Measurements from ENCODE around the gene DSCAM.

Gene DSCAM

DNA sequence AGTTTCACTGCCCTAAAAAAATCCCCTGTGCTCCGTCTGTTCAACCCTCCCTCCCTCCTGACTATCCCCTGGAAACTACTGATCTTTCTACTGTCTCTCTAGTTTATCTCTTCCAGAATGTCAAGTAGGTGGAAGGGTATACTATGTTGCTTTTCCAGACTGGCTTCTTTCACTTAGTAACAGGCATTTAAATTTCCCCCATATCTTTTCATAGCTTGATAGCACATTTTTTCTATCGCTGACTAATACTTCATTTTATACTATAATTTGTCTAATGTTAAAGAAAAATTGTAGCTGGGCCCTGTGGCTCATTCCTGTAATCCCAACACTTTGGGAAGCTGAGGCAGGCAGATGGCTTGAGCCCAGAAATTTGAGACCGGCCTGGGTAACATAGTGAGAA, 142.8 kb downstream of the DSCAM start:
- DNase-seq: no peak

DNA sequence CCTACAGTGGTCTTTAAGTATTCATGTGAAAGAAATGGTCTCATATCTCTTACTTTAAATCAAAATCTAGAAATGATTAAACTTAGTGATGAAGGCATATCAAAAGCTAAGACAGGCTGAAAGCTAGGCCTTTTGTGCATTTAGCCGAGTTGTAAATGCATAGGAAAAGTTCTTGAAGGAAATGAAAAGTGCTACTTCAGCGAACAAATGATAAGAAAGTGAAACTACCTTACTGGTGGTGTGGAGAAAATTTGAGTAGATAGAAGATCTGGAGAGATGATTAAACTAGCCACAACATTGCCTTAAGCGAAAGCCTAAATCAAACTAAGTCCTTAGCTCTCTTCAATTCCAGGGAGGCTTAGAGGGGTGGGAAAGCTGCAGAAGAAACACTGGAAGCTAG, 147.6 kb downstream of the DSCAM start:
- no peak for DNase-seq

- no peak for DNase-seq
Measured at GRCh38 chr21:40696246-40696645, 150.7 kb downstream of the DSCAM start.

DNA sequence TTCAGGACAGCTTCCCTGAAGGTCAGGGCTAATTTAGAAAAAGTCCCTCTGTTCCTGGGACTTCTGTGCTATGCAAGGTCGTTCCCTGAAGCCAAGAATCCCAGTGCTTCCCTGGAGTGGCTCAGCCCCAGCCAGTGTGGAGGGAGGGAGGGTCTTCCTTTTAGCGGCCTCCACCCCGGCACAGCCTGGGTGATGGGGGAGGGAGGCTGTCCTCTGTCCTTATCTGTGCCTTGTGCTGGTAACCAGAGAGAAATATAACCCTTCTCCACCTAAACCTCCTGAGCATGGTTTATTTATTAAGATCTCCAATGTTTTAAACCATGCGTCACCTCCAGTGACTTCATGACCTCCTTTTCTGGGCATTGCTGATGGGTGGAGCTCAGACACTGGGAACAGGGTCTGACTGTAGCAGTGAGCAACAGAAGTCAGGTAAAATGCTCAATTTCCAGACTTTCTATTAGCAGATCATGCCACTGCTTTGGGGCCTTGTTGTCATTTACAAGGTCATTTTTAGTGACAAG, 157.1 kb downstream of the DSCAM start:
- no peak for DNase-seq

GRCh38 chr21:40689217-40689616, 157.7 kb downstream of the DSCAM start:
- DNase-seq: no peak

DNA sequence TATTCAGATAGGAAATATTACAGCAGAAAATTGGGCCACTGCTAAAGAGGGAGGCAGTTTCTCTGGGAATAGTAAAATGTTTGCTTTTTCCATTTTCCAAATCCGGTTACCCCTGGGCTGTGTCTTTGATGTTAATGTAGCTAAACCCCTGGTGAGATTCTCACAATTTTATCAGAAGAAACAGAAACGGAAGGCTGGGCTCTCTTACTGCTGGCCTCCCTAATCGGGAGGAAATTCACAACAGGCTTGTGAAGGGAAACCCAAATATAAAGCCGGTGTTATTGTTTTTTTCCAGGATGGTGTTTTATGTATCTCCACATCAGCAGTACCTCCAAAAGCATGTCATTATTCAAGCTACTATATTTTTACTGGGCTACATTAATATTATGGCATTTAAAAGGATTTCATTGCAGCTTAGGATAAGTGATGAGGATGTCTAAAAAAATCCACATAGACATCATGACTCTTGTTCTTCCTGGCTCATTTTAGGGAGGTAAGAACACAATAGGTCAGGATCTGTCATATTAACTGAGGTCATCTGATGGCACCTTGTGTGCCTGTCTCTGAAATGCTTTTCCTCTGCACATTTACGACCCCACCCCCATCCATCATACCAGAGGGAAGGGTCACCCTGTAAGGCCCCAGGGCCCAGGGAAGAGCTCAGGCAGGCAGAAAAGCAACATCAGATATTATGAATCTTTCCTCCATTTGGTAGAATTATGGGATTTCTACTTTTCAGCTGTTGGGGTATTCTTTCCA, 158.7 kb downstream of the DSCAM start:
- no peak for DNase-seq

GRCh38 chr21:40687625-40688024, 159.3 kb downstream of the DSCAM start:
- DNase-seq: no peak

DNA sequence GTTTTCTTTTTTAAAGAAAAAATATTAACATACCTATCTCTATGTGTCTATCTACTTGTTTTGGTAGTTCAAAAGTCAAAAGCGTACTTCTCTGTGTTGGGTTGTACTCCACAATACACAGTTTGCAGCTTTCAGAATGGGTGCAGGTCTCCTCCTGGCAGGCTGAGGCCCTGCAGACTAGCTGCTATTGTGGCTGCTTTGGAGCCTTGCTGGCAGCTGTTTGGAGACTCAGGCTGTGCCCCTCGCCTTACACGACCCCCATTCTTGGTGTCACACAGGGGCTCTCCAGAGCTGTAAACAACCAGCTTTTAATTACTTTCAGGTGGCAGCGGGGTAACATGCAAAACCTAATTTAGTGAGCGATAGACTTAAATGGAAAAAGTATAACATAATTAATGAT, 160.4 kb downstream of the DSCAM start:
- DNase-seq: no peak

DNA sequence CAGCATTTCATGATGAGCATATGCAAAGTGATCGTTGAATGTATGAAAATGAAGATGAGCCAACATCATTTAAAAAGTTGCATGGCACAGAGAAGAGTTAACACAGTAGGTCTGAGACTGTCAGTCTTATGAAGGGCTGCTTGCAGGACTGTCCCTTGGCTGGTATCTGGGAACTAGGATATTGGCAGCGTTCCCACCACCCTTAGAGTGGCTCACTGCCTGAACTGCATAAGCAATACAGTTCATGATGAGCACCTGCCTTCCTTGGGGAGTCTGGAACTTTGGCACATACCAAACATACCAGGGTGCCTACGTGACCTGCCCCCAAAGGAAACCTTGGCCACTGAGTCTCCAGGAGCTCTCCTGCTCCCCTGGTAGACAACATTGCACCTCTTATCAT, 161.8 kb downstream of the DSCAM start:
- DNase-seq: no peak

DNA sequence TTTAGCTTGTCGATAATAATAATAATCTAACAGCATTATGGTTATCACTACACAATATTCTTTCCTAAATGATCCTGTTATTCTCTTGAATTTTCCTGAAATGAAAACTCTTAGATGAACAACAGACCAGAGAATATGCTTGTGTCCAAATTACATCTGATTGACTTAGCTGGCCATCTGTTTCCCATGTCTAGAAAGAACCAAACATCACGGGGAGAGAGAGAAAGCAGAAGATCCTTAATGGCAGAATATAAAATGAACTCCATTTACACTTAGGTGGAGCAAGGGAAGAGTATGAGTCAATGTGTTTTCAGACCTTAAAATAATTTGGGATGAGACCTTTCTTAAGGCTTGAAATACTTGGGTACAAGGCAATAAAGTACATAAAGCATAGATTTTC, 162.2 kb downstream of the DSCAM start:
- DNase-seq: no peak

GRCh38 chr21:40683349-40683748, 163.6 kb downstream of the DSCAM start:
- no peak for DNase-seq

DNA sequence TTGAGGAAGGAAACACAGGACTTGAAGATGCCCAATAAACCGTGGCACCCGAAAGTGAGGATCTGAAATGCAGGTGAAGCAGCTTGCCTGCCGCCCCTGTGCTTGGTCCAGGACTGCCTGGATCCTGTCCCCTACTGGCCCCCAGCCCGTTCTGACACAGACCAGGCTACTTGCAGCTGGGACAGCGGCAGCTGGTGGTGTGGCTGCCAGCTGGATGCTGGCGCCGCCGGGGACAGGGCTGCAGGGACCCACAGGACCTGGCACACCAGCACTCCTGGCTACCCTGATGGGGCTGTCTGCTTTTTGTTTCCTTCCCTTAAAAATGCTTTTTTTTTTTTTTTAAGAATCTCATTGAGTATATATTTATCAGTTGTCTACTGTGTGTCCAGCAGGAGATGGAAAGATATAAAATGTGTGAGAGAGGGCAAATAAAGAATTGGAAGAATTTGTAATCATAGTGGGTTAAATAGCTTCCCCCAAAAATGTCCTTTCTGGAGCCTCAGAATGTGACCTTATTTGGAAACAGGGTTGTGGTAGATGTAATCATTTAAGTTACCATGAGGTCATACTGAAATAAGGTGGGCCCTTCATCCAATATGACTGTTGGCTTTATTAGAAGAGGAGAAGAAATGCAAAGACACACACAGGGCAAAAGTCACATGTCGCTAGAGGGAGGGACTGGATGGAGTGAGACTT, 165.6 kb downstream of the DSCAM start:
- DNase-seq: no peak

- DNase-seq: no peak
Measured at GRCh38 chr21:40680311-40680710, 166.6 kb downstream of the DSCAM start.

- DNase-seq: no peak
Measured at GRCh38 chr21:40678681-40679284, 168.2 kb downstream of the DSCAM start.

DNA sequence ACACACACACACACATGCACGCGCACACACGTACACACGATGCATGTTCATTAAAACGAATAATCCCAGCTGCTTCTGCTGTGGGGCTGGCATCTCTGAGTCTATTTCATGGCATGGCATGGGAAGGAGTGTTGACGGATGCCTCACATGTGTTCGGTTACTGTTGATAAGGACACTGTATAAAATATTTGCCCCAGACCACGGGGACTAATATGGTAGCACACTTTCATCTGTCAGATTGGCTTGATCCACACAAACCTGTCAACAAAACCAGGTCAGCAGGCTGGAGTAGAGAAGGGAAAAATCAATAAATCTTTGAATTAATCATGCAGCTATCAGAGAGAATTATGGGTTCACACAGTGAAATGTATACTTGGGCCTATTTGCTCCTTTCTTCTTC, 171.9 kb downstream of the DSCAM start:
- DNase-seq: no peak

GRCh38 chr21:40672602-40673001, 174.4 kb downstream of the DSCAM start:
- DNase-seq: no peak

DNA sequence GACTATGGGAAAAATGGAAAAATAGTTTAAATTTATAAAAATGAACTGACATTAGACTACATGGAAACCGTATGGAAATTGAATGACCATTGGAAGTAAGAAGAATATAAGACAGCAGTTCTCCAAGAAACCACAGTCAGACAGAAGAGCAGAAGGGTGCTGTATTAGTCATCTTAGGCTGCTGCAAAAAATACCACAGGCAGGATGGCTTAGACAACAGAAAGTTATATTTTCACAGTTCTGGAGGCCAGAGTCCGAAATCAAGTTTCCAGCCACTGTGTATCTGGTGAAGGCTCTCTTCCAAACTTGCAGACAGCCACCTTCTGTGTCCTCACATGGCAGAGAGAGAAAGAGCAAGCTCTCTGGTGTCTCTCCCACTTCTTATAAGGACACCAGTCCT, 175.2 kb downstream of the DSCAM start:
- DNase-seq: no peak

- DNase-seq: no peak
Measured at GRCh38 chr21:40668555-40669275, 178.2 kb downstream of the DSCAM start.

- no peak for DNase-seq
Measured at GRCh38 chr21:40667967-40668366, 179.0 kb downstream of the DSCAM start.

DNA sequence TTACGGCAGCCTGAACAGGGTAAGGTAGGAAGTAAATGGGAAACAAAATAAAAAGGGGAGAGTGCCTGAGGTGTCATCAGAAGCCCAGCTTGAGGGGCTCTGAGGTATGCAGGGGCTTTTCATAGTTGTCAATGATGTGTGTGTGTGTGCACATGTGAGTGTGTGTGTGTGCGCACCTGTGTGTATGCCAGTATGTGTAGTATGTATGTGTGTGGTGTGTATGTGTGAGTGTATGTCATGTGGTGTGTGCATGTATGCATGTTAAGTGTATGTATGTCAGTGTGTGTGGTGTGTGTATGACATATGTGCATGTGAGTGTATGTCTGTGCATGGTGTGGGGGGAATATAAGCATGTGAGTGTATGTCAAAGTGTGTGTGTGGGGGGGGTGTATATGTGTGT, 184.1 kb downstream of the DSCAM start:
- no peak for DNase-seq

GRCh38 chr21:40660461-40660860, 186.5 kb downstream of the DSCAM start:
- DNase-seq: no peak

- no peak for DNase-seq
Measured at GRCh38 chr21:40658311-40658710, 188.6 kb downstream of the DSCAM start.

- DNase-seq: no peak
Measured at GRCh38 chr21:40652436-40652835, 194.5 kb downstream of the DSCAM start.

All from stimulated activated CD4-positive, alpha-beta T cell treated with anti-CD3 and anti-CD28 coated beads, Interleukin-1b, Interleukin-23, amount 100 ng/mL, for 48 hours (primary cell).